ENCODE data around the gene SALL3.

DNA sequence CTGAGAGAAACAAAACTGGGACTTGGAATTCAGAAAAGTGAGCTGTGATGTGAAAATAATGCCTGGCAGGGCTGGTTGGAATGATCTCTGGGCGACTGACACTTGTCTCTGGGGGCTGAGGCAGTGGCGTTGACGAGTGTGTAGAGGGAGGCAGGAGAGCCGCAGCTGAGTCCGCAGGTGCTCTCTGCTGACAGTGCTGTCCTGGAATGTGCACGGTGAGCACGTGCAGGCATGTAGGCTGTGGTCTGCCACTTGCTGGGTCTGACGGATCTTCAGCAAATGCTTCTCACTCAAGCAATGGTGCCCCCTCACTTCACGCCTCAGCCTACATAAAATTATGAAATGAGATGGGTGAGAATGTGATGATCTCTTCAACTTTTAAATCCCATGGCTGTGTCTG lies 51.1 kb downstream of the SALL3 start:
- TF ChIP-seq, protein P1, sequence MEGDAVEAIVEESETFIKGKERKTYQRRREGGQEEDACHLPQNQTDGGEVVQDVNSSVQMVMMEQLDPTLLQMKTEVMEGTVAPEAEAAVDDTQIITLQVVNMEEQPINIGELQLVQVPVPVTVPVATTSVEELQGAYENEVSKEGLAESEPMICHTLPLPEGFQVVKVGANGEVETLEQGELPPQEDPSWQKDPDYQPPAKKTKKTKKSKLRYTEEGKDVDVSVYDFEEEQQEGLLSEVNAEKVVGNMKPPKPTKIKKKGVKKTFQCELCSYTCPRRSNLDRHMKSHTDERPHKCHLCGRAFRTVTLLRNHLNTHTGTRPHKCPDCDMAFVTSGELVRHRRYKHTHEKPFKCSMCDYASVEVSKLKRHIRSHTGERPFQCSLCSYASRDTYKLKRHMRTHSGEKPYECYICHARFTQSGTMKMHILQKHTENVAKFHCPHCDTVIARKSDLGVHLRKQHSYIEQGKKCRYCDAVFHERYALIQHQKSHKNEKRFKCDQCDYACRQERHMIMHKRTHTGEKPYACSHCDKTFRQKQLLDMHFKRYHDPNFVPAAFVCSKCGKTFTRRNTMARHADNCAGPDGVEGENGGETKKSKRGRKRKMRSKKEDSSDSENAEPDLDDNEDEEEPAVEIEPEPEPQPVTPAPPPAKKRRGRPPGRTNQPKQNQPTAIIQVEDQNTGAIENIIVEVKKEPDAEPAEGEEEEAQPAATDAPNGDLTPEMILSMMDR (CRISPR knock-in tag; IDR thresholded peaks at IDR 0.05), result no peak
- TF ChIP-seq SP2 (CRISPR knock-in tag; IDR thresholded peaks at IDR 0.05) (no peak), POLR2AphosphoS5 (IDR thresholded peaks at IDR 0.05; ENCODE audit: low read depth, low read length) (no peak), KAT7 (CRISPR knock-in tag; IDR thresholded peaks at IDR 0.05; ENCODE audit: borderline replicate concordance) (no peak), ZNF260 (CRISPR knock-in tag; IDR thresholded peaks at IDR 0.05; ENCODE audit: borderline replicate concordance, low read depth) (no peak), TBX2 (CRISPR knock-in tag; IDR thresholded peaks at IDR 0.05; ENCODE audit: borderline replicate concordance) (no peak)
